Measurements from ENCODE around the gene ITK. TPM values are rescaled to one million over a fixed set of nuclear protein-coding genes. Genes with fewer than 3 reads are reported as not detected.

Gene ITK
- total and polyA plus RNA-seq, 2 donors (not counting 3 experiments of a cell fraction or from before 2014, with no cell fraction given), result not detected

- FAIRE-seq, result no peak
- intact Hi-C loops (cut with micrococcal nuclease), result no loop called here
These were observed 17.6 kb upstream of the ITK start for GRCh38 chr5:157162919-157163510.

More at GRCh38 chr5:157162919-157163510, 17.6 kb upstream of the ITK start:
- H3K4me1 ChIP-seq (ENCODE audit: control insufficient read depth, extremely low read depth, insufficient read depth, low read length), result no peaks in the 10 kb centered on the region
- TF ChIP-seq POLR2AphosphoS5 (IDR thresholded peaks at IDR 0.05; ENCODE audit: insufficient read depth, low read depth, low read length) (no peak), GATA2 (IDR thresholded peaks at IDR 0.05; ENCODE audit: insufficient read depth, insufficient read length, low read depth, low read length) (no peak), CTCF (IDR thresholded peaks at IDR 0.05; ENCODE audit: extremely low read depth in 1 of 2, insufficient read depth in 1 of 2, low read depth in 1 of 2, low read length in 2 of 2) (no peak), FOS (IDR thresholded peaks at IDR 0.05; ENCODE audit: borderline replicate concordance, insufficient read depth, low read length) (no peak)
- H4K20me1 ChIP-seq (replicated peaks; ENCODE audit: control insufficient read depth, extremely low read depth, insufficient read depth, low read length), result no peaks in the 10 kb centered on the region
- ChIA-PET CTCF (no interaction called here), POLR2A (no interaction called here)
- H3K9me1 ChIP-seq (replicated peaks; ENCODE audit: control insufficient read depth, extremely low read depth, insufficient read depth, low read length), result no peaks in the 10 kb centered on the region
- H3K27me3 ChIP-seq (ENCODE audit: control insufficient read depth in 2 of 2, insufficient read depth in 2 of 2, low read length in 2 of 2), result no peaks in the 10 kb centered on the region
- no peaks in the 10 kb centered on the region for H3K36me3 ChIP-seq (ENCODE audit: control insufficient read depth in 2 of 2, extremely low read depth in 1 of 2, insufficient read depth in 2 of 2, low read length in 2 of 2)
- DNase-seq (ENCODE audit: low read depth, low spot score), result no peak
- H3K9ac ChIP-seq (replicated peaks; ENCODE audit: extremely low read depth, insufficient read depth, low read length), result no peak overlapping the region
- no TSS peak for BruUV-seq (replicated peaks)
- dilution Hi-C loops (cut with MboI; ENCODE audit: extremely low pct_ligation_motif_present, low sequenced_read_pairs), result no loop called here
- H3K9me3 ChIP-seq (replicated peaks; ENCODE audit: control insufficient read depth, insufficient read depth, low read length), result no peaks in the 10 kb centered on the region
- no peak overlapping the region for H3K4me2 ChIP-seq (ENCODE audit: insufficient read depth, low read length)
- H3K4me3 ChIP-seq (replicated peaks in 1 of 3; ENCODE audit: insufficient read depth in 1 of 3, low read depth in 1 of 3, low read length in 3 of 3), result no peak overlapping the region
- no peaks in the 10 kb centered on the region for H3K79me2 ChIP-seq (ENCODE audit: control insufficient read depth, insufficient read depth, low read length)
- no peak overlapping the region for H2AFZ ChIP-seq (ENCODE audit: low read depth, low read length)
- no peak overlapping the region for H3K27ac ChIP-seq (ENCODE audit: insufficient read depth, low read depth, low read length)

All from endothelial cell of umbilical vein (primary cell).